ENCODE results near the gene ALG12.
"Not testable (repeated sequence)": the region's sequence is repeated elsewhere in the genome, so short reads cannot be mapped to it uniquely, and the experiment has no call there.

DNA sequence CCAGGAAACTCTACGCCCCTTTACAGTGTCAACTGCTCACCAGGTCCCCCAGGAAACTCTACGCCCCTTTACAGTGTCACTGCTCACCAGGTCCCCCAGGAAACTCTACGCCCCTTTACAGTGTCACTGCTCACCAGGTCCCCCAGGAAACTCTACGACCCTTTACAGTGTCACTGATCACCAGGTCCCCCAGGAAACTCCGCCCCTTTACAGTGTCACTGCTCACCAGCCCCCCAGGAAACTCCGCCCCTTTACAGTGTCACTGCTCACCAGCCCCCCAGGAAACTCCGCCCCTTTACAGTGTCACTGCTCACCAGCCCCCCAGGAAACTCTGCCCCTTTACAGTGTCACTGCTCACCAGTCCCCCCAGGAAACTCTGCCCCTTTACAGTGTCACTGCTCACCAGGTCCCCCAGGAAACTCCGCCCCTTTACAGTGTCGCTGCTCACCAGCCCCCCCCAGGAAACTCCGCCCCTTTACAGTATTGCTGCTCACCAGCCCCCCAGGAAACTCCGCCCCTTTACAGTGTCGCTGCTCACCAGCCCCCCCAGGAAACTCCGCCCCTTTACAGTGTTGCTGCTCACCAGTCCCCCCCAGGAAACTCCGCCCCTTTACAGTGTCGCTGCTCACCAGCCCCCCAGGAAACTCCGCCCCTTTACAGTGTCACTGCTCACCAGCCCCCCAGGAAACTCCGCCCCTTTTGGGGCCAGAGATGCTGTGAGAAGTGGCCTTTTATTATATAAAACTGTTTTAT lies 27.0 kb upstream of the ALG12 start:
- TF ChIP-seq TCF7 (IDR thresholded peaks at IDR 0.05; ENCODE audit: low read depth); DMTF1 (CRISPR knock-in tag; IDR thresholded peaks at IDR 0.05): not testable (repeated sequence)
- TF ChIP-seq, protein P1, sequence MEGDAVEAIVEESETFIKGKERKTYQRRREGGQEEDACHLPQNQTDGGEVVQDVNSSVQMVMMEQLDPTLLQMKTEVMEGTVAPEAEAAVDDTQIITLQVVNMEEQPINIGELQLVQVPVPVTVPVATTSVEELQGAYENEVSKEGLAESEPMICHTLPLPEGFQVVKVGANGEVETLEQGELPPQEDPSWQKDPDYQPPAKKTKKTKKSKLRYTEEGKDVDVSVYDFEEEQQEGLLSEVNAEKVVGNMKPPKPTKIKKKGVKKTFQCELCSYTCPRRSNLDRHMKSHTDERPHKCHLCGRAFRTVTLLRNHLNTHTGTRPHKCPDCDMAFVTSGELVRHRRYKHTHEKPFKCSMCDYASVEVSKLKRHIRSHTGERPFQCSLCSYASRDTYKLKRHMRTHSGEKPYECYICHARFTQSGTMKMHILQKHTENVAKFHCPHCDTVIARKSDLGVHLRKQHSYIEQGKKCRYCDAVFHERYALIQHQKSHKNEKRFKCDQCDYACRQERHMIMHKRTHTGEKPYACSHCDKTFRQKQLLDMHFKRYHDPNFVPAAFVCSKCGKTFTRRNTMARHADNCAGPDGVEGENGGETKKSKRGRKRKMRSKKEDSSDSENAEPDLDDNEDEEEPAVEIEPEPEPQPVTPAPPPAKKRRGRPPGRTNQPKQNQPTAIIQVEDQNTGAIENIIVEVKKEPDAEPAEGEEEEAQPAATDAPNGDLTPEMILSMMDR (CRISPR knock-in tag; IDR thresholded peaks at IDR 0.05) = not testable (repeated sequence)
